ENCODE results near the gene PCDHGB4.
A peak's percentile ranks its signal among the peaks of the same experiment; 100 is the strongest.
"Not testable (repeated sequence)": the region's sequence is repeated elsewhere in the genome, so short reads cannot be mapped to it uniquely, and the experiment has no call there.

The PCDHGB4 gene

DNA sequence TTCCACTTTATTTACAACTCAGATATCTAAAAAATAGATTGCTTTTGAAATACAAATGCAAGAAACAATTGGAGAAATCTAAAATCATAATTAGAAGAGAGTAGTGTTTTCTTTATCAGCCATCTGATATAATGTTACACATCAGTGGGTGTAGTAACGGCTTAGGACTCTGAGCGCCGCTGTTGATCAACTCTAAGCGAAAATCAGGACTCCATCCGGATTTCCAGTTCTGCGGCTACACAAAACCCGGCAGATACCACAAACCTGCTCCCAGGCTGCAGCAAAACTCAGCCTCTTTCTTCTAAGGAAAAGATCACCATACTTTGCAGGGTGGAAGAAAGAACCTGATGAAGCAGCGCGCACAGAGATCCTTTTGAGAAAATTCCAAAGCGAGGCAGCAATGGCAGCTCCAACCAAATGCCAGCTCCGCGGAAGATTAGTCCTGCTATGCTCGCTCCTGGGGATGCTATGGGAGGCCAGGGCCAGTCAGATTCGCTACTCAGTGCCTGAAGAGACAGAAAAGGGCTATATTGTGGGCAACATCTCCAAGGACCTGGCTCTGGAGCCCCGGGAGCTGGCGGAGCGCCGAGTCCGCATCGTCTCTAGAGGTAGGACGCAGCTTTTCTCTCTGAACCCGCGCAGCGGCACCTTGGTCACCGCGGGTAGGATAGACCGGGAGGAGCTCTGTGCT lies 15.2 kb downstream of the PCDHGB4 start, which contains the start of gene PCDHGA9:
Gene PCDHGA9, plus strand, starts transcription at position 226 of the 691 bp plus-strand sequence. Its CDS starts 175 bp downstream, at position 401.
- DNase-seq: no peak

DNA sequence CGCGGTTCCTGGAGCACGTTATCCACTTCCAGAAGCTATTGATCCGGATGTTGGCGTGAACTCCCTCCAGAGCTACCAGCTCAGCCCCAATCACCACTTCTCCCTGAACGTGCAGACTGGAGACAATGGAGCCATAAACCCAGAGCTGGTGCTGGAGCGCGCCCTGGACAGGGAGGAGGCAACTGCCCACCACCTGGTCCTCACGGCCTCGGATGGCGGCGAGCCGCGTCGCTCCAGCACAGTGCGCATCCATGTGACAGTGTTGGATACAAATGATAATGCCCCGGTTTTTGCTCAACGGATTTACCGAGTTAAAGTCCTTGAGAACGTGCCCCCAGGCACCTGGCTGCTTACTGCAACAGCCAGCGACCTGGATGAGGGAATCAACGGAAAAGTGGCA lies 15.9 kb downstream of the PCDHGB4 start:
- no peak for DNase-seq

DNA sequence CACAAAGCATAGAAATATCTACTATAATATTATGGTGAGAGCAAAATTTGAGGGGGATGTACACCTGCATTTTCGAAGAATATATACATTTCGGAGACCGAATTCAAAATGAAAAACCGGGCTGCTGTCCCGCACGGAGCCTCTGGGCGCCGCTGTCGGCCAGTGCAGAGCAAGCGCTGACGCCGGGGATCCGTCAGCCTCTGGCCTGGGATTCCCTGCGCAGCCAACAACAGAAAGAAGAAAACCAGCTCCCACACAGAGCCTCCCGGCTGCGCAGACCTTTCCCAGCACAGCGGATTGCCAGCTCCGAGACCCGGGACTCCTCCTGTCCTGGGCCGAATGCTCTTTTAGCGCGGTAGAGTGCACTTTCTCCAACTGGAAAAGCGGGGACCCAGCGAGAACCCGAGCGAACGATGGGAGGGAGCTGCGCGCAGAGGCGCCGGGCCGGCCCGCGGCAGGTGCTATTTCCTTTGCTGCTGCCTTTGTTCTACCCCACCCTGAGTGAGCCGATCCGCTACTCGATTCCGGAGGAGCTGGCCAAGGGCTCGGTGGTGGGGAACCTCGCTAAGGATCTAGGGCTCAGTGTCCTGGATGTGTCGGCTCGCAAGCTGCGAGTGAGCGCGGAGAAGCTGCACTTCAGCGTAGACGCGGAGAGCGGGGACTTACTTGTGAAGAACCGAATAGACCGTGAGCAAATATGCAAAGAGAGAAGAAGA lies 20.4 kb downstream of the PCDHGB4 start, which contains the start of gene PCDHGB6:
Gene PCDHGB6, plus strand, starts transcription at position 232 of the 716 bp plus-strand sequence. Its CDS starts 182 bp downstream, at position 414.
- DNase-seq: not testable (repeated sequence)

DNA sequence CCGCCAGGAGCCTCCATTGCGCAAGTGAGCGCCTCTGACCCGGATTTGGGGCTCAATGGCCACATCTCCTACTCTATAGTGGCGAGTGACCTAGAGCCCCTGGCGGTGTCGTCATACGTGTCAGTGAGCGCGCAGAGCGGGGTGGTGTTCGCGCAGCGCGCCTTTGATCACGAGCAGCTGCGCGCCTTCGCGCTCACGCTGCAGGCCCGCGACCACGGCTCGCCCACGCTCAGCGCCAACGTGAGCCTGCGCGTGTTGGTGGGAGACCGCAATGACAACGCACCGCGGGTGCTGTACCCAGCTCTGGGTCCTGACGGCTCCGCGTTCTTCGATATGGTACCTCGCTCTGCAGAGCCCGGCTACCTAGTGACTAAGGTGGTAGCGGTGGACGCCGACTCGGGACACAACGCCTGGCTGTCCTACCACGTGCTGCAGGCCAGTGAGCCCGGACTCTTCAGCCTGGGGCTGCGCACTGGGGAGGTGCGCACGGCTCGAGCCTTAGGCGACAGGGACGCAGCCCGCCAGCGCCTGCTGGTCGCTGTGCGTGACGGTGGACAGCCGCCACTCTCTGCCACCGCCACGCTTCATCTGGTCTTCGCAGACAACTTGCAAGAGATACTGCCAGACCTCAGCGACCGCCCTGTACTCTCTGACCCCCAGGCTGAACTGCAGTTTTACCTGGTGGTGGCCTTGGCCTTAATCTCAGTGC lies 22.3 kb downstream of the PCDHGB4 start:
- DNase-seq: no peak

DNA sequence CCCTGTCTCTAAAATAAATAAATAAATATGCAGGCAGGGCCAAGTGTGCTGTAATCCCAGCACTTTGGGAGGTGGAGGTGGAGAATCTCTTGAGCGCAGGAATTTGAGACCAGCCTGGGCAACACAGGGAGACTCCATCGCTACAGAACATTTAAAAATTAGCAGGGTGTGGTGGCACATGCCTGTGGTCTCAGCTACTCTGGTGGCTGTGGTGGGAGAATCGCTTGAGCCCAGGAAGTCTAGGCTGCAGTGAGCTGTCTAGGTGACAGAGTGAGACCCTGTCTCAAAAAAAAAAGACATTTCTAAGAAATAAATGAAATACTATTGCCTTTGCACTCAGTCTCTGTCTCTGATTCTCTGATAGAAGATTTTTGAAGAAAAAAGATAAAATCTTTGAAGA lies 24.1 kb downstream of the PCDHGB4 start:
- no peak for DNase-seq

DNA sequence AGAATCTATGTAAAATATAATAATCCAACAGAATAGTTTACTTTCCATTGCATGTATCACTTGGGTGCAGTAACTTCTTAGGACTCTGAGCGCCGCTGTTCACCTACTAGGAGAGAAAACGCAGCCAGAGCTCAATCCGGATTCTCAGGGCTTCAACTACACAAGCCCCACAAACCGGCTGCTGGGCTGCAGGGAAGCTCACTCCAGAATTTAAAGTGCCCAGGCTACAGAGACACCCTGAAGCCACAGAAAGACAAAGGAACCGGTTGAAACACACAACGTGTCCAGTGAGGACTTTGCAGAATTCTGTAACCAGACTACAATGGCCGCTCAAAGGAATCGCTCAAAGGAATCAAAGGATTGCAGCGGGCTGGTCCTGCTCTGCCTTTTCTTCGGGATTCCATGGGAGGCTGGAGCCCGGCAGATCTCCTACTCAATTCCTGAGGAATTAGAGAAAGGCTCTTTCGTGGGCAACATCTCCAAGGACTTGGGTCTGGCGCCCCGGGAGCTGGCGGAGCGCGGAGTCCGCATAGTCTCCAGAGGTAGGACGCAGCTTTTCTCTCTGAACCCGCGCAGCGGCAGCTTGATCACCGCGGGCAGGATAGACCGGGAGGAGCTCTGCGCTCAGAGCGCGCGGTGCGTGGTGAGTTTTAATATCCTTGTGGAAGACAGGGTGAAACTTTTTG lies 25.5 kb downstream of the PCDHGB4 start, which contains the start of gene PCDHGA10:
Gene PCDHGA10, plus strand, starts transcription at position 134 of the 686 bp plus-strand sequence. Its CDS starts 189 bp downstream, at position 323.
- peak; percentile 35 for DNase-seq

DNA sequence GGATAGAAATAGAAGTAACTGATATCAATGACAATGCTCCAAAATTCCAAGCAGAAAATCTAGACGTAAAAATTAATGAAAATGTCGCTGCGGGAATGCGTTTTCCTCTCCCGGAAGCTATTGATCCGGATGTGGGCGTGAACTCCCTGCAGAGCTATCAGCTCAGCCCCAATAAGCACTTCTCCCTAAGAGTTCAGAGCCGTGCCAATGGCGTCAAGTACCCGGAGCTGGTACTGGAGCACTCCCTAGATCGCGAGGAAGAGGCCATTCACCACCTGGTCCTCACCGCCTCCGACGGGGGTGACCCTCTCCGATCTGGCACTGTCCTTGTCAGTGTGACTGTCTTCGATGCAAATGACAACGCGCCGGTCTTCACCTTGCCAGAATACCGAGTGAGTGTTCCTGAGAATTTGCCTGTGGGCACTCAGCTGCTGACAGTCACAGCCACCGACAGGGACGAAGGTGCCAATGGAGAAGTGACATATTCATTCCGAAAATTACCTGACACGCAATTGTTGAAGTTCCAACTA lies 26.1 kb downstream of the PCDHGB4 start:
- no peak for DNase-seq

DNA sequence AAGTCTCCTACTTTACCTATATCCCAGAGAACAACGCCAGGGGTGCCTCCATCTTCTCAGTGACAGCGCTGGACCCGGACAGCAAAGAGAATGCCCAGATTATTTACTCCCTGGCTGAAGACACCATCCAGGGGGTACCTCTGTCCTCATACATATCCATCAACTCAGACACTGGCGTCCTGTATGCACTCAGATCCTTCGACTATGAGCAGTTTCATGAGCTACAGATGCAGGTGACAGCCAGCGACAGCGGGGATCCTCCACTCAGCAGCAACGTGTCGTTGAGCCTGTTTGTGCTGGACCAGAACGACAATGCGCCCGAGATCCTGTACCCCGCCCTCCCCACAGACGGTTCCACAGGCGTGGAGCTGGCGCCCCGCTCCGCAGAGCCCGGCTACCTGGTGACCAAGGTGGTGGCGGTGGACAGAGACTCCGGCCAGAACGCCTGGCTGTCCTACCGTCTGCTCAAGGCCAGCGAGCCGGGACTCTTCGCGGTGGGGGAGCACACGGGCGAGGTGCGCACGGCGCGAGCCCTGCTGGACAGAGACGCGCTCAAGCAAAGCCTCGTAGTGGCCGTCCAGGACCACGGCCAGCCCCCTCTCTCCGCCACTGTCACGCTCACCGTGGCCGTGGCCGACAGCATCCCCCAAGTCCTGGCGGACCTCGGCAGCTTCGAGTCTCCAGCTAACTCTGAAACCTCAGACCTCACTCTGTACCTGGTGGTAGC lies 27.2 kb downstream of the PCDHGB4 start:
- not testable (repeated sequence) for DNase-seq

DNA sequence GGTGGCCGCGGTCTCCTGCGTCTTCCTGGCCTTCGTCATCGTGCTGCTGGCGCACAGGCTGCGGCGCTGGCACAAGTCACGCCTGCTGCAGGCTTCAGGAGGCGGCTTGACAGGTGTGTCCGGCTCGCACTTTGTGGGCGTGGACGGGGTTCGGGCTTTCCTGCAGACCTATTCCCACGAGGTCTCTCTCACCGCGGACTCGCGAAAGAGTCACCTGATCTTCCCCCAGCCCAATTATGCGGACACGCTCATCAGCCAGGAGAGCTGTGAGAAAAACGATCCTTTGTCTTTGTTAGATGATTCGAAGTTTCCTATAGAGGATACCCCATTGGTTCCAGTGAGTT lies 27.7 kb downstream of the PCDHGB4 start:
- DNase-seq: not testable (repeated sequence)

DNA sequence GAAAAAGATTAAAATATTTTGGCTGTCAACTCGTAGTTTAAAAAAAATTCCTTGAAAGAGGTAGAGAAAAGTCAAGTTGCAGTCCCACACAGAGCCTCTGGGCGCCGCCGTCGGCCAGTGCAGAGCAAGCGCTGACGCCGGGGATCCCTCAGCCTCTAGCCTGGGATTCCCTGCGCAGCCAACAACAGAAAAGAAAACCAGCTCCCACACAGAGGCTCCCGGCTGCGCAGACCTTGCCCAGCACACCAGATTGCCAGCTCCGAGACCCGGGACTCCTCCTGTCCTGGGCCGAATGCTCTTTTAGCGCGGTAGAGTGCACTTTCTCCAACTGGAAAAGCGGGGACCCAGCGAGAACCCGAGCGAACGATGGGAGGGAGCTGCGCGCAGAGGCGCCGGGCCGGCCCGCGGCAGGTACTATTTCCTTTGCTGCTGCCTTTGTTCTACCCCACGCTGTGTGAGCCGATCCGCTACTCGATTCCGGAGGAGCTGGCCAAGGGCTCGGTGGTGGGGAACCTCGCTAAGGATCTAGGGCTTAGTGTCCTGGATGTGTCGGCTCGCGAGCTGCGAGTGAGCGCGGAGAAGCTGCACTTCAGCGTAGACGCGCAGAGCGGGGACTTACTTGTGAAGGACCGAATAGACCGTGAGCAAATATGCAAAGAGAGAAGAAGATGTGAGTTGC lies 30.1 kb downstream of the PCDHGB4 start, which contains the start of gene PCDHGB7:
Gene PCDHGB7, plus strand, starts transcription at position 184 of the 679 bp plus-strand sequence. Its CDS starts 183 bp downstream, at position 367.
- DNase-seq: not testable (repeated sequence)

DNA sequence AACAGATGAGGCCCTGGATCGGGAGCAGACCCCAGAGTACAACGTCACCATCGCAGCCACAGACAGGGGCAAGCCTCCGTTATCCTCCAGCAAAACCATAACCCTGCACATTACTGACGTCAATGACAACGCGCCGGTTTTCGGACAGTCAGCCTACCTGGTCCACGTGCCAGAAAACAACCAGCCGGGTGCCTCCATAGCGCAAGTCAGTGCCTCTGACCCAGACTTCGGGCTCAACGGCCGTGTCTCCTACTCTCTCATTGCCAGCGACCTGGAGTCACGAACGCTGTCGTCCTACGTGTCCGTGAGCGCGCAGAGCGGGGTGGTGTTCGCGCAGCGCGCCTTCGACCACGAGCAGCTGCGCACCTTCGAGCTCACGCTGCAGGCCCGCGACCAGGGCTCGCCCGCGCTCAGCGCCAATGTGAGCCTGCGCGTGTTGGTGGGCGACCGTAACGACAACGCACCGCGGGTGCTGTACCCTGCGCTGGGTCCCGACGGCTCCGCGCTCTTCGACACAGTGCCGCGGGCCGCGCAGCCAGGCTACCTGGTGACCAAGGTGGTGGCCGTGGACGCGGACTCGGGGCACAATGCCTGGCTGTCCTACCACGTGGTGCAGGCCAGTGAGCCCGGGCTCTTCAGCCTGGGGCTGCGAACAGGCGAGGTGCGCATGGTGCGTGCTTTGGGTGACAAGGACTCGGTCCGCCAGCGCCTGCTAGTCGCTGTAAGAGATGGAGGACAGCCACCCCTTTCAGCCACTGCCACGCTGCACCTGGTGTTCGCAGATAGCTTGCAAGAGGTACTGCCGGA lies 31.8 kb downstream of the PCDHGB4 start:
- no peak for DNase-seq

DNA sequence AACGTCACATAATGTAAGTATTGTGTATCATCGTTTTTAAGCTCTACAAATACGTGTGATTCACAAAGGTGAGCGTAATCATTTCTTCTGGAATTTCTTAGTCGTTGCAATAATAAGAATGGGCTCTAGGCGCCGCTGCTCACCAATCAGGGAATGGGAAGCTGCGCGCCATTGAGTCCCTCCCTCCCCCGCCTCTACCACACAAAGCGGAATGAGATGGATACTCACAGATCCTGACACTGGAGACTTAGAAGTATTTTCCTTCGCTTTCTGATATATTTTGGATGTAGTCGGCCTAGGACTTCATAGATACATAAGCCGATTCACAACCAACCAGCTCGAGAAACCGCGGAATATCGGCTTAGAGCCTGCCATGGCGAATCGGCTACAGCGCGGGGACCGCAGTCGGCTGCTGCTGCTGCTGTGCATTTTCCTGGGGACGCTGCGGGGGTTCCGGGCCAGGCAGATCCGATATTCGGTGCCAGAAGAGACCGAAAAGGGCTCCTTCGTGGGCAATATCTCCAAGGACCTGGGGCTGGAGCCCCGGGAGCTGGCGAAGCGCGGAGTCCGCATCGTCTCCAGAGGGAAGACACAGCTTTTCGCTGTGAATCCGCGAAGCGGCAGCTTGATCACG lies 33.5 kb downstream of the PCDHGB4 start, which contains the start of gene PCDHGA11:
Gene PCDHGA11, plus strand, starts transcription at position 197 of the 634 bp plus-strand sequence. Its CDS starts 177 bp downstream, at position 374.
- DNase-seq: no peak

DNA sequence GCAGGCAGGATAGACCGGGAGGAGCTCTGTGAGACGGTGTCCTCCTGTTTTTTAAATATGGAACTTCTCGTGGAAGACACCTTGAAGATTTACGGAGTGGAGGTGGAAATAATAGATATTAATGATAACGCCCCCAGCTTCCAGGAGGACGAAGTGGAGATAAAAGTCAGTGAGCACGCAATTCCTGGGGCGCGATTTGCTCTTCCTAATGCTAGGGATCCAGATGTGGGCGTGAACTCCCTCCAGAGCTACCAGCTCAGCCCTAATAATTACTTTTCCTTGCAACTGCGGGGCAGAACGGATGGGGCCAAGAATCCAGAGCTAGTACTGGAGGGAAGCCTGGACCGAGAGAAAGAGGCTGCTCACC lies 34.0 kb downstream of the PCDHGB4 start:
- no peak for DNase-seq

DNA sequence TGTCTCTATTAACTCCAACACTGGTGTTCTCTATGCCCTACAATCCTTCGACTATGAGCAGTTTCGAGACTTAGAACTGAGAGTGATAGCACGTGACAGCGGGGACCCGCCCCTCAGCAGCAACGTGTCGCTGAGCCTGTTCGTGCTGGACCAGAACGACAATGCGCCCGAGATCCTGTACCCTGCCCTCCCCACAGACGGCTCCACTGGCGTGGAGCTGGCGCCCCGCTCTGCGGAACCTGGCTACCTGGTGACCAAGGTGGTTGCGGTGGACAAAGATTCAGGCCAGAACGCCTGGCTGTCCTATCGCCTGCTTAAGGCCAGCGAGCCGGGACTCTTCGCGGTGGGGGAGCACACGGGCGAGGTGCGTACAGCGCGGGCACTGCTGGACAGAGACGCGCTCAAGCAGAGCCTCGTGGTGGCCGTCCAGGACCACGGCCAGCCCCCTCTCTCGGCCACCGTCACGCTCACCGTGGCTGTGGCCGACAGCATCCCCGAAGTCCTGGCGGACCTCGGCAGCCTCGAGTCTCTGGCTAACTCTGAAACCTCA lies 35.3 kb downstream of the PCDHGB4 start:
- no peak for DNase-seq

DNA sequence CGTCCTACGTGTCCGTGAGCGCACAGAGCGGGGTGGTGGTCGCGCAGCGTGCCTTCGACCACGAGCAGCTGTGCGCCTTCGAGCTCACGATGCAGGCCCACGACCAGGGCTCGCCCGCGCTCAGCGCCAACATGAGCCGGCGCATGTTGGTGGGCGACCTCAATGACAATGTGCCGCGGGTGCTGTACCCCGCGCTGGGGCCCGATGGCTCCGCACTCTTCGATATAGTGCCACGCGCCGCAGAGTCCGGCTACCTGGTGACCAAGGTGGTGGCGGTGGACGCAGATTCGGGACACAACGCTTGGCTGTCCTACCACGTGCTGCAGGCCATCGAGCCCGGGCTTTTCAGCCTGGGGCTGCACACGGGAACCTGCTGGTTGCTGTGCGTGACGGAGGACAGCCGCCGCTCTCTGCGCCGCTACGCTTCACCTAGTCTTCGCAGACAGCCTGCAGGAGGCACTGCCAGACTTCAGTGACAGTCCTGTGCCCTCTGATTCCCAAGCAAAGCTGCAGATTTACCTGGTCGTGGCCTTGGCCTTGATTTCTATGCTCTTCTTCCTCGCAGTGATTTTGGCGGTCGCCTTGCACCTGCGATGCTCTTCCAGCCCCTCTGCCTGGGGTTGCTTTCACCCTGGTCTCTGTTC lies 40.4 kb downstream of the PCDHGB4 start:
- no peak for DNase-seq

DNA sequence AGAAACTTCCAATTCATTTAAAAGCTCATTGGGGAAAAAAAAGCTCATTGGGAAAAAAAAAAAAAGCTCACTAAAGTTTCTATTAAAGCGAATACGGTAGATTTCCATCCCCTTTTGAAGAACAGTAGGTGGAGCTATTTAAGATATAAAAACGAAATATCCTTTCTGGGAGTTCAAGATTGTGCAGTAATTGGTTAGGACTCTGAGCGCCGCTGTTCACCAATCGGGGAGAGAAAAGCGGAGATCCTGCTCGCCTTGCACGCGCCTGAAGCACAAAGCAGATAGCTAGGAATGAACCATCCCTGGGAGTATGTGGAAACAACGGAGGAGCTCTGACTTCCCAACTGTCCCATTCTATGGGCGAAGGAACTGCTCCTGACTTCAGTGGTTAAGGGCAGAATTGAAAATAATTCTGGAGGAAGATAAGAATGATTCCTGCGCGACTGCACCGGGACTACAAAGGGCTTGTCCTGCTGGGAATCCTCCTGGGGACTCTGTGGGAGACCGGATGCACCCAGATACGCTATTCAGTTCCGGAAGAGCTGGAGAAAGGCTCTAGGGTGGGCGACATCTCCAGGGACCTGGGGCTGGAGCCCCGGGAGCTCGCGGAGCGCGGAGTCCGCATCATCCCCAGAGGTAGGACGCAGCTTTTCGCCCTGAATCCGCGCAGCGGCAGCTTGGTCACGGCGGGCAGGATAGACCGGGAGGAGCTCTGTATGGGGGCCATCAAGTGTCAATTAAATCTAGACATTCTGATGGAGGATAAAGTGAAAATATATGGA lies 43.0 kb downstream of the PCDHGB4 start, which contains the start of gene PCDHGA12:
Gene PCDHGA12, plus strand, starts transcription at position 176 of the 782 bp plus-strand sequence. Its CDS starts 253 bp downstream, at position 429.
- no peak for DNase-seq

DNA sequence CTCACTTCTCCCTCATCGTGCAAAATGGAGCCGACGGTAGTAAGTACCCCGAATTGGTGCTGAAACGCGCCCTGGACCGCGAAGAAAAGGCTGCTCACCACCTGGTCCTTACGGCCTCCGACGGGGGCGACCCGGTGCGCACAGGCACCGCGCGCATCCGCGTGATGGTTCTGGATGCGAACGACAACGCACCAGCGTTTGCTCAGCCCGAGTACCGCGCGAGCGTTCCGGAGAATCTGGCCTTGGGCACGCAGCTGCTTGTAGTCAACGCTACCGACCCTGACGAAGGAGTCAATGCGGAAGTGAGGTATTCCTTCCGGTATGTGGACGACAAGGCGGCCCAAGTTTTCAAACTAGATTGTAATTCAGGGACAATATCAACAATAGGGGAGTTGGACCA lies 43.8 kb downstream of the PCDHGB4 start:
- DNase-seq: no peak

DNA sequence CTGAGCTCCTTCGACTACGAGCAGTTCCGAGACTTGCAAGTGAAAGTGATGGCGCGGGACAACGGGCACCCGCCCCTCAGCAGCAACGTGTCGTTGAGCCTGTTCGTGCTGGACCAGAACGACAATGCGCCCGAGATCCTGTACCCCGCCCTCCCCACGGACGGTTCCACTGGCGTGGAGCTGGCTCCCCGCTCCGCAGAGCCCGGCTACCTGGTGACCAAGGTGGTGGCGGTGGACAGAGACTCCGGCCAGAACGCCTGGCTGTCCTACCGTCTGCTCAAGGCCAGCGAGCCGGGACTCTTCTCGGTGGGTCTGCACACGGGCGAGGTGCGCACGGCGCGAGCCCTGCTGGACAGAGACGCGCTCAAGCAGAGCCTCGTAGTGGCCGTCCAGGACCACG lies 44.8 kb downstream of the PCDHGB4 start:
- DNase-seq: not testable (repeated sequence)
